HG02973 (cell line): ENCODE data around the gene CSNK1G2.

Experiments
- ATAC-seq: cut with Tn5 transposase; IDR thresholded peaks from one replicate; pipeline ENCODE4 v1.9.1; 2021; ENCODE audit warnings: moderate library complexity; ENCODE audit not compliant: unreplicated experiment

Gene CSNK1G2

DNA sequence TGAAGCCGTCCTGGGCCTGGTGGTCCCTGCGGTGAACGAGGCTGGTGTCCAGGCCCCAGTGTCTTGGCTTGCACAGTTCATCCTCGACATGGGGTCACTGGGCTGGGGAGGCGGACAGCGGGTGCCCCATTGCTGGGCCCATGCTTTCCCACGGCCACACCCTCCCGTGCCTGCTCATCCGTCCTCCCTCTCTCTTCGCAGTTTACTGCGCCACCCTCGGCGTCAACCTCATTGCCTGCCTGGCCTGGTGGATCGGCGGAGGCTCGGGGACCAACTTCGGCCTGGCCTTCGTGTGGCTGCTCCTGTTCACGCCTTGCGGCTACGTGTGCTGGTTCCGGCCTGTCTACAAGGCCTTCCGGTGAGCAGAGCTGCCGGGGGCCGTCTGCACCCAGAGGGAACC is 23.0 kb upstream of the CSNK1G2 start:
- no peak for ATAC-seq

DNA sequence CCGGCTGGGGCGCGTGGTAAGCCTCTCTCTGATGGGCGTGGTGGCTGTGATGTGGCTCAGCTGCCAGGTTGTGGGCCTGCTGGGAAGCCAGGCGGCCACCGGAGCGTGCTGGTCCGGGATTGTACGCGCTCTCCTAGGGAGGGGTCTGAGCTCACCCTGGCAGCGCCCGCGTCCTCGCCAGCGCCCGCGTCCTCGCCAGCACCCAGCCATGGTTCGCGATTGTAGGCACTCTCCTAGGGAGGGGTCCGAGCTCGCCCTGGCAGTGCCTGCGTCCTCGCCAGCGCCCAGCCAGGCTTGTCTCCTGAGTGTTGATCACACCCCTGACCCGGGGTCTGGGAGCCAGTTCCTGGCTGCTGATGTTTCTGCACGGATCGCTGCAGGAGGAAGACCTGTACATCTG is 22.0 kb upstream of the CSNK1G2 start:
- ATAC-seq, result no peak

DNA sequence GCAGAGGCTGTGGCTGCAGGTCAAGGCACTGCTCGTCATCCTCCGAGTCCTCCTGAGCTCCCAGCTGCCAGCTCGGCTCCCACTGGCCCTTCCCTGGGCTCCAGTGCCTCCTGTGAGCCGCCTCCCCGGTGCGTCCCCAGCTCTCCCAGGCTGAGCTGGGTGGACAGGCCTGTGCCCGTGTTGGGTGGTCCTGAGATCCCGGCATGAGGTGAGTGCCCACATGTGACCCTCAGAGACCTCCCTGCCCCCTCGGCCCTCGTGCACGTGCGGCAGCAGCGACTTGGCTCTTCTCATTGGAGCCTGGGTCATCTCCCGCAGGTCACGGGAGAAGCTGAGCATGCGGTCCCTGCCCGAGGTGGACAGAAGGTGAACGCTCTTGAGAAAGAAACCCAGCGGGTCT is 20.3 kb upstream of the CSNK1G2 start:
- no peak for ATAC-seq

DNA sequence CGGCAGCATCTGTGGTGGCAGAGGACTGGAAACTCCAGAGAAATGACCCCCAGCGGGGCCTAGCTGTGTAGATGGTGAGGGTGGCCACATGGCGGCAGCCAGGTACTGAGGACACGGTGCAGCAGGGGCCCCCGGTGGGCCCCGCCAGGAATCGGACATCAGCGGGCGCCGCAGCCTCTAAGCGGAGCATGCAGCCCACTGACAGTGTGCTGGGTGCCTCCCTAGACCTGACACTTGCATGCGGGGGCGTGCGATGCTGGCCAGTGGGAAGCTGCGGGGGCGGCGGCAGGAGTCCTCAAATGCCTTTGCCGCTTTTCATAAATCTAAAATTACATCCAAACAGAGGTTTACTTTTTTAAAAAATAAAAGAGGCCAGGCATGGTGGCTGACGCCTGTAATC is 19.6 kb upstream of the CSNK1G2 start:
- ATAC-seq, result no peak

DNA sequence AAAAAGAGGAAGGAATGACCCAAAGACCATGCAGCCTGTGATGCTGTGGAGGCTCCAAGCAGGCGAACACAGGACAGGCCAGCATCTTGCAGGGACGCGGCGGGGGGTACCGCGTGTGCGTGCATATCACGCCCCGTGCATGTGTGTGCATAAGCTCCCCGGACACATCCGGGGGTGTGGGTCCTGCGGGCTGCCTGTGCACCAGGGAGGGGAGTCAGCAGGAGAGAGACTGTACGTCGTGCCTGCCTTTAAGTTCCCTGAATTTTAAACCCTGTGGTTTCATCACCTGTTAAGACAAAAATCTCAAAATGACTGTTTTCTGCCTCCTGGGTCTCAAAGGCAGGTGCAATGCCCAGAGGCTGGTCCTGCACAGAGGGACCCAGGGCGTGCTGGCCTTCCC is 19.1 kb upstream of the CSNK1G2 start:
- no peak for ATAC-seq

DNA sequence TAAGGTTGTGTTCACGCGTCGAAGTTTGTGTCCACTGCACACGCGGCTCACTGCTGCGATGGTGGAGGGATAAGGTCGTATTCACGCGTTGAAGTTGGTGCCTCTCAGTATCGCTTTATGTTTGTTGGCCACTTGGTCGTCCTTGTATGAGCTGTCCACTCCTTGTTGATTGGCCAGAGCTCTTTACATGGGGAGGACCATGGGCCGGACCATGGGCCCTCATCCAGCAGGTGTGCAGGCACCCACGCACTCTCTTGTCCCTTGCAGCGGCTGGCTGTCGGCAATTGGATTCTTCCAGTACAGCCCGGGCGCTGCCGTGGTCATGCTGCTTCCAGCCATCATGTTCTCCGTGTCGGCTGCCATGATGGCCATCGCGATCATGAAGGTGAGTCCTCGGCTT is 18.2 kb upstream of the CSNK1G2 start:
- ATAC-seq, result no peak

DNA sequence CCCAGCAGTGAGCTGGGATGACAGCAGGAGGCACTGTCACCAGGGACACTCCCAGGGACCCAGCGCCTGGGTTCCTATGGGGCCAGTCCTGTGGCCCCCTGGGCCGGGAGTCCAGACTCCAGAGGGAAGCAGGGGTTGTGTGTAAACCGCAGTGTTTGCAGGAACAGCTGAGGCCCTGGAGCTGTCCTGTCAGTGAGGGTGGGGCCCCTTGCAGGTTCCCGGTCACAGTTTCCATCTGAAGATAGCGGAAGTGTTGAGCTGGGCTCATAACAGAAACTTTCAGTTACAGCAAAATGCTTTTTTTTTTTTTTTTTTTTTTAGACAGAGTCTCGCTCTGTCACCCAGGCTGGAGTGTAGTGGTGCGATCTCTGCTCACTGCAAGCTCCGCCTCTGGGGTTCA is 17.7 kb upstream of the CSNK1G2 start:
- ATAC-seq, result no peak

DNA sequence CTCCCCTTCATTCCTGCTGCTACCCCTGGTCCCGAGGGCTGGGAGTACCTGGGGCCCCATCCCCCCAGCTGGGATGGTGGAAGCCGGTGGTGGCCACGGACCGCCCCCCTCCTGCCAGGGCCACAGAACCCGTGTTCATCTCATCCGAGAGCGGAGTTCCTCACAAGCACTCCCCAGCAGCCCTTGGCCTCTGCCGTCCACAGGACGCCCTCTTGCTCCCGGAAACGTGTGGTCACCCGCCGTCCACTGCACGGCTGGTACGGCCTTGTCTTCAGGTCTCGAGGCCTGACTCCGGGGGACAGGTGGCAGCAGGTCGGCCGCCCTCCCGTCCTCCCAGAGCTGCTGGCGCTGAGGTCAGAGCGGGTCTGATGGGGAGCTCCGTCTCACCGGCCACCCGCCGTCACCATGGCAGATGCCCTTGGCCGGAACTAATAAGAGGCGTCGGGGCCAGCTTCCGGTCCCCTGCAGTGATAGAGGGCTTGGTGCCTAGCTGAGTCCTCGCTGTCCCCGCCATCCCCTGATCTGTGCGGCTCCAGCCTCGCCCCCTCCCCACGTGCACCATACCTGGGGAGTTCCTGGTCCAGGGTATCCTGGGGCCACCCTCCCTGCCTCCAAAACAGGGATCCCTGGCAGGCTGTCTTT is 16.5 kb upstream of the CSNK1G2 start:
- ATAC-seq, result no peak

DNA sequence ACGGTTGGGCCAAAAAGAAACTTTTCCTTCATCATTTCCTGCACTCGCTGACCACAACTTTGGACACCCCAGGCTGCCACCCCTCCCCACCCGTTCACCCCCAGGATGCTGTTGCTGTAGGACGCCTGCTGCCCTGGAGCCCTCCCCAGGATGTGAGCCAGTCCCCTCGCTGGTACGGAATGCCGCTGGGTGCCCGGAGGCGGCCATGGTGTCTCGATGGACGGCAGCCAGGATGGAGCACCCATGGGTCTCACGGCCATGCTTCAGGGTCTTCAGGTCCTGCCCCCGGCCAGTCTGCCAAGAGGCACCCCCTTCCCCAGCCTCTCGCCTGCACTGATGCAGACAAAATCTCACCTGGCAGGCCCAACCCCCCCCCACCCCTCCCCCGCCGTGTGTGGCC is 15.4 kb upstream of the CSNK1G2 start:
- no peak for ATAC-seq

DNA sequence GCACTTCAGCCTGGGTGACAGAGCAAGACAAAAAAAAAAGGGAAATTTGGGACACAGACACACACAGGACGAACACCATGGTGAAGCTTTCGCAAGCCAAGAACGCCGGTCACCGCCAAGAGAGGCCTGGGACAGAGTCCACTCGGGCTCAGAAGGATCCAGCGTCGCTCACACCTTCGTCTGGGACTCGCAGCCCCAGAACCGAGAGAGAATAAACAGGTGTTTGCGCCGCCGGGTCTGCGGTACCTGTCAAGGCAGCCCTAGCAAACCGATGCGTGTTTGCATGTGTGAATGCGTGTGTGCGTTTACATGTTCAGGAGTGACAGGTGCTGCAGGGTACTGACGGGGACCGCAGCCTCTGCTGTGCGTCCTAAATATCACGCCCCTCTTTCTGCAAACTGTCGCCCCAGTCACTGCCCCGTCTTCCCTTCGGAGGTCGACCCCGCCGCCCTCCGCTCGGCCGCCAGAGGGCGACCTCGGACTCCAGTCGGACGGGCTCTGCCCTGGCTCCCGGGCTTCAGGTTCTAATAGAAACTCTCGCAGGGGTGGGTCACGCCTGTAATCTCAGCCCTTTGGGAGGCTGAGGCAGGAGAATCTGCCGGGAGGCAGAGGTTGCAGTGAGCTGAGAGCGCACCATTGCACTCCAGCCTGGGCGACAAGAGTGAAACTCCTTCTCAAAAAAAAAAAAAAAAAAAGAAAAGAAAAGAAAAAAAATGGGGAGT is 11.8 kb upstream of the CSNK1G2 start:
- no peak for ATAC-seq

DNA sequence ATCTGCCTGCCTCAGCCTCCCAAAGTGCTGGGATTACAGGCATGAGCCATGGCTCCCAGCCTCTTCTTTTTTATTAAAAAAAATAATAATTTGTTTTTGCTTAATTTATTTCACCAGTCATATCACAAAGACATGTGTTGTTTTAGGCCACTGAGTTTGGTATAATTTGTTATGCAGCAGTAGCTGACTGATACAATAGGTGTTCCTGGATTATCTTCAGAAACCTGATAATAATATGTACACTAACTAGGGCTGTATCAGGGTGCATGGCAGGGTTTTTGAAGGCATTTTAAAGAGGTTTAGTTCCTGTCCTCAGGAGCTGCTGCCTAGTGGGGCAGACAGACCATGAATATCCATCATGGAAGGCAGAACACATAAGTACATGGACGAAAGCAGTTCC is 9.5 kb upstream of the CSNK1G2 start:
- ATAC-seq, result no peak

DNA sequence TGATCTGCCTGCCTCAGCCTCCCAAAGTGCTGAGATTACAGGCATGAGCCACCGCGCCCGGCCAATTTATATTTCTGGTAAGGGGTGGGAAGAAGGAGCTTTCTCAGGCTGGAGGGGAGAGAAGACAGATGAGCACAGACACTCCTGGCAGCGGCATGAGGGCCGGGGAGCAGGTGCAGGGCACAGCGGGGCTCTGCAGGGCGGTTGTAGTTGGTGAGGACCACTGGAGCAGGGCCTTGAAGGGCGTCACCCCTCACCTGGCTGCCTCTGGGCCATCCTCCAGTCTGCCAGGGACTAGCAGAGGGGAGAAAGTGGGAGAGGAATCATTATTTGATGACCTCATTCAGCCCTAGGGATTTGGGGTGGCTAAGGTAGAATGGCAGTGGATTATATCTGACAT is 8.6 kb upstream of the CSNK1G2 start:
- no peak for ATAC-seq

DNA sequence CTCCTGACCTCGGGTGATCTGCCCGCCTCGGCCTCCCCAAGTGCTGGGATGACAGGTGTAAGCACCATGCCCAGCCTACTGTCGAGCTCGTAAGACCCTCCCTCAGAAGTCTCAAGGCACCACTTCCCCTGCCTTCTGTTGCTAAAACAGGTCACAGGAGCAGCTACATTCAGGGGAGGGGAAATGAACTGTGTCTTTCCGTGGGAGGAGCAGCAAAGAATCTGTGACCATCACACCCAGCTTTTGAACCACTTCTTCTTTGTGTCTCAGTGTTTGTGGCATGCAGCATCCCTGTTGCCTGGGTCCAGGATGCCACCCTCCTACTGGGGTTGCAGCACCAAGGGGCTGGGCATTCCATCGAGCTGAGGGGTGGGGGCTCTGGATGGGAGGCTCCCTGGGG is 7.7 kb upstream of the CSNK1G2 start:
- ATAC-seq, result no peak

DNA sequence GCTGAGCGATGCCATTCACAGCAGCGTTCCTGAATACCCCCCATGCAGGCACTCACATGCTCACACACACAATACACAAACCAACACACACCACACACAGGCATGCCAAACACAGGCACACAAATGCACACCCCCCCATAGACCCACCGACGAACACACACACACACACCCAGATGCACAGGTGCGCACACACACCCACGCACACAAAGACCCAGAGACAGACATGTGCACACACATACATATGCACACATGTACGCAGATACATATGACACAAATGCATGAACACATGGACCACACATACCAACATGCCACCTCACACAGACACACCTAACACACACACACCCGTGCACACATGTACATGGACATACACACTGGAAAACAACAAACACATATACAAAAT is 7.0 kb upstream of the CSNK1G2 start:
- ATAC-seq, result no peak

DNA sequence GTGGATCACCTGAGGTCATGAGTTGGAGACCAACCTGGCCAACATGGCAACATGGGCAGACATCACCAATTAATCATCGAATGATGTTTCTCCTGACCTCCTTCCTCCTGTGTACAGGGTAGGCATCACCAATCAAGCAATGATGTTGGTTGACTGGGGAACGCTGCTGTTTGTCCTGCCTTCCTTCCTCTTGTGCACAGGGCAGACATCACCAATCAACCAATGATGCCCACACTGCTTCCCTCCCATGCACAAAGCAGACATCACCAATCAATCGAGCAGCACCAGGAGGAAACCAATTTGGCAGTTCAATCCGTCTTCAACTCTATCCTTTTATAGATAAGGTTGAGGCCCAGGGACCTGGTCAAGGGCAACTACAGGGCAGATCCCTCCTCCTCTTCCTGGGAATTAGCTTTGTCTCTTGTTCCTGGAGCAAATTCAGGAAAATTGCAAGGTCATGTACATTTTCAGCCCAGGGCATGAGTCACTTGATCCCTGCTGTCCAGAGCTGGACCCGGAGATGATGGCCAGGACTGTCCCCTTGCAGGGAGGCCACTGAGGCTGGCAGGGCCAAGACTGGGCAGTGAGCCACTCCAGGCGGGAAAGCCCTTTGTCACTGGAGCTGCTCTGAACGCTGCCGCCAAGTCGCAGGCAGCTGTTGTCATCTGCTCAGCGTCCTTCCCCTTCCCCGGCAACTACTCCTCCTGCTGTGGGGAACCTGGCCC is 5.3 kb upstream of the CSNK1G2 start:
- no peak for ATAC-seq

DNA sequence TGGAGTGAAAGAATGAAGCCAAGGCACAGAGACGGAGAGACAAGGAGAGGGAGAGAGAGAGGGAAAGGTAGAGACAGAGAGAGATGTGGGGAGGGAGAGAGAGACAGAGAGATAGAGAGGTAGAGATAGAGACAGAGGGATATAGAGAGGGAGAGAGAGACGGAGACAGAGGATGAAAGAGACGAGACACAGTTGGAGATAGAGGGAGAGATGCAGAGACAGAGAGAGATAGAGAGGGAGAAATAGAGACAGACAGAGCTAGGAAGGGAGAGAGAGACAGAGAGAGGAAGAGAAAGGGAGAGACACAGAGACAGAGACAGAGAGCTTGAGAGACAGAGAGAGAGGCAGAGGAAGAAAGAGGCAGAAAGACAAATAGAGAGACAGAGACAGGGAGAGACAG is 4.5 kb upstream of the CSNK1G2 start:
- no peak for ATAC-seq

DNA sequence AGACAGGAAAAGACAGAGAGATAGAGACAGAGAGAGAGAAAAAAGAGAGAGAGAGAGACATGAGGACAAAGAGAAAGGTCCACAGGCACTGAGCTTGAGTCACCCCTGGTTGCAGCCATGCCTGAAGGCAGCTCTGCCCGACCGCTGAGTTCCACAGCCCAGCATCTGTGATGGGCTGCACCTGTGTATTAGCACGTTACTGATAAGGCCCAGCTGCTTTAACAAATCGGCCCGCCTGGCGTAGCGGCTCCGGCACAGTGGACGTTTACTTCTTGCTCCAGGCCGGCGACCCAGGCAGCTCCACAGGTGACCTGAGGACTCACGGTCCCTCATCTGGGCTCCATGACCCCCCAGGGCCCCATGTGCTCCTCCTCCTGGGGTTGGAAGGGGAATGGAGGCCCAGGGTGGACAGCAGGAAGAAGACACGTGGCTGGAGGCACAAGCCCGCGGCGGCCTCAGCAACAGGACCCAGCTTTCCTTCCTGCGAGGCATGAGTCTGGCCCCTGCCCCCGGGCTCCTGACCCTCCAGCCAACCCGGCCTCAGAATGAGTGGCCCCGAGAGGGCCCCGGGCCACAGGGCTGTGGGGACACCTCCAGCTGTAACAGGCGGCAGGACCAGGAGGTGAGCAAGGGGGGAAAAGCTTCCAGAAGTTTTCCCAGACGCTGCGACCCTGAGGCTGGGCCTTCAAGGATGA is 3.9 kb upstream of the CSNK1G2 start:
- no peak for ATAC-seq

DNA sequence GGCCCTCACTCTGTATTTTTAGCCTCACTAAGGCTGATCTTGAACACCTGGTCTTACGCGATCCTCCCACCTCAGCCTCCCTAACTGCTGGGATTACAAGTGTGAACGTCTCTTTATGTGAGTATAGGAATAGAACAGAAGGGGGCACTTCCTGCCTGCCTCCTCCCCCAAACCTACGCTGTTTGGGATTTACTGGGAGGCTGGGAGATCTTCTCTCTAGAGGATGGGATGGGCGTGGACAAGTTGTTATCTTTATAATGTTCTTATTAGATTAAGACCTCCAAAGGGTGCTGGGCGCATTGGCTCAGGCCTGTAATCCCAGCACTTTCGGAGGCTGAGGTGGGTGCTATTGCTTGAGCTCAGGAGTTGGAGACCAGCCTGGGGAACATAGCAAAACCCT is 2.9 kb upstream of the CSNK1G2 start:
- ATAC-seq, result no peak

DNA sequence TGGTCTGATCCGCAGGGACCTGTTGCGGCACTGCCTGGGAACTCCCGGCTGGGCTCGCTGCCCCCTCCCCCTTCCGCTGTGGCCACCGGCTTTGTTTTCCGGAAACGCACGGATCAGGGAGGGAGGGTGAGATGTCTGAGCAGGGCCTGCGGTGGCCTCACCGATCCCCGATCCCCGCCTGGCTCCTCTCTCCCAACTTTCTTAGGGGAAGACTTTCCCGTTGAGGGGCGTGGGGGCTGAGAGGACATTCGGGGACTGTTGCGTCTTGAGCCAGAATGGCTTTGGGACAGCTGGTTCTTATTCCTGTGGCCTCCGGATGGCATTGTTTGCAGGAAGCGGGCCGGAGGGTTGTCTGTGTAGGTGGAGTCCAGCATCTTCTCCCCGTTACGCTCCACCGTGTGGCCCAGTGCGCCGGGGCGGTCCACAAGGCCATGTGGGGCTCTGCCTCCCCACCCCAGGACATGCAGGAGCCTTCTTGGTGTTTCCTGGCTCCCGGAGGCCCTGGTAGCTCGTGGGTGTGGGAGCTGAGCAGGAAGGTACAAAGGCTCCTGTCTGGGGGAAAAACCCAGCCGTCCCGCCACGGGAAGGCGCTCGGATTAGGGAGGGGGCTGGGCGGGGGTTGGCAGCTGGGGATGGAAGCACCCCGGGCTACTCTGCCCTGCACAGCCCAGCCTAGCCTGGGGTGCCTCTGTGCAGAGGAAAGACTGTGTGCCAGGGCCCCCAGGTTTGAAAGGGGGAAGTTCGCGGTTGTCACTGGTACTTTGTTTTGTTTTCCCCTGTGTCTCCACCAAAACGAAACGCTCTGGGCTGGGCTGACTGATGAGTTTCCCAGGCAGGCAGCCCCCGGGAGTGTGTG is 1.3 kb downstream of the CSNK1G2 start:
- ATAC-seq, result no peak

DNA sequence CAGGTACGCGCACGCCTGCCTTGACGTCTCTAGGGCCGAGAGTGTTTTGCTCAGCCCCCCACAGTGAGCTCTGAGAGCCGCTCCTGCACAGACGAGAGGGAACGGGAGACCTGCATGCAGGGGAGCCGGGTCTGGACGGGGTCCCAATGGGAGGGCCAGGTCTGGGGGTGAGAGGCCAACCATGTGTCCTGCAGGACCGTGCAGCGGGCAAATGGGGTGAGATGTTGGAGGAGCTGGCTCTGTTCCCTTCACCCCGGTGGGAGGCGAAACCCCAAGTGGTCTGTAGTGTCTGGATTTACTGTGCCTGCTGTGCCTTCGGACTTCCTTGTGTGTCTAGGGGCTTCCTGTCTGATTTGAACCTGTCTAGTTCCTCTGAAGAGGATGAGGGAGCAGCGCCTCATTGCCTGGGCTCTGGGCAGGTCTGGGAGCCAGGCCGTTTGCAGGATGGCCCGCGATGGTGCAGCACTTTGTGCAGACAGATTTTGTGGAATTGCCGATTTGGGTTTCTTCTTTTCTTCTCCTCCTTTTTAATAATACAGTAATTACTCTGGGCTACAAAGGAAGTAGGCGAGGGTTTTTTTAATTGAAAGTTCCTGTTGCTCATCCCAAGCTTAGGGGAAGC is 2.1 kb downstream of the CSNK1G2 start:
- ATAC-seq, result no peak
